ENCODE results near the gene LTA4H. TPM values are rescaled to one million over a fixed set of nuclear protein-coding genes. Genes with fewer than 3 reads are reported as not detected.

Gene LTA4H
- total RNA-seq, 4 donors from 2014 or later: 36.7 to 46.9 (median 40.6) TPM

DNA sequence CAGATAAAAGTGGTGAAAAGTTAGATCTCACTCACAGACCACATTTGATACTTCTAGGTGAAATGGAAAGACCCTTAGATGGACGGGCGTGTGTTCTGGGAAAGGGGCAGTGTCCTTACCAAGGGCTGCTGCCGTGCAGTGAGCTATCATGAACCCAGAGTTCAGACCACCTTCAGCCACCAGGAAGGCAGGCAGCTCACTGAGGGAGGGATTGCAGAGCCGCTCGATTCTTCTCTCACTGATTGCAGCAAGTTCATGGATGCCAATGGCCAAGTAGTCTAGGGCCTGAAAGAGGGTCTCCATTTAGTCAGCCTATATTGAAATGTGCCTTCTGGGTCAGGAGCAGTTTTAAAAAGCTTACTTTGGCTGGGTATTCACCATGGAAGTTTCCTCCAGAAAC is 55.0 kb downstream of the LTA4H start:
- no peak for DNase-seq
- ATAC-seq: no peak

DNA sequence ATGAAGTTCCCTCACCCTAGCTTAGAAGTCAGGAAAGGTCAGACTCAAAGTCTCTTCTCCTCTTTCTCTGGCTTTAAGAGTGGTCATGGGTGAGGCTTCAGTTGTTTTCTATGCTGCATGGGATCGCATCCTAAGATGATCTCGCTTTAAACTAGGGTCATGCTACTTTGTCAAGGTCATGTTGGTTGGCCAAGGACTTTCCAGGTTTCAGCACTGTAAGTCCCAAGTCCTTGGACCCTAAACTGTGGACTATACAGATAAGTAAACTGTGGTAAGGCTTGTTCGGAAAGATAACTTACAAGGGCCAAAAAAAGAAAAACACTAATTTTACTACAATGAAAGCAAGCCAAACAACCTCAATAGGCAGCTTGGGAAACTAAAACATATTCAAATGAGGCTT is 56.6 kb downstream of the LTA4H start:
- in situ Hi-C loops (cut with MboI; ENCODE audit: low sequenced_read_pairs in 4 of 4) (no loop called here), intact Hi-C loops (cut with DNase I; ENCODE audit: low total_unique reads) (no loop called here)
- no peaks in the 10 kb centered on the region for H3K36me3 ChIP-seq
- no peak overlapping the region for H3K27ac ChIP-seq
- TF ChIP-seq, protein P1, sequence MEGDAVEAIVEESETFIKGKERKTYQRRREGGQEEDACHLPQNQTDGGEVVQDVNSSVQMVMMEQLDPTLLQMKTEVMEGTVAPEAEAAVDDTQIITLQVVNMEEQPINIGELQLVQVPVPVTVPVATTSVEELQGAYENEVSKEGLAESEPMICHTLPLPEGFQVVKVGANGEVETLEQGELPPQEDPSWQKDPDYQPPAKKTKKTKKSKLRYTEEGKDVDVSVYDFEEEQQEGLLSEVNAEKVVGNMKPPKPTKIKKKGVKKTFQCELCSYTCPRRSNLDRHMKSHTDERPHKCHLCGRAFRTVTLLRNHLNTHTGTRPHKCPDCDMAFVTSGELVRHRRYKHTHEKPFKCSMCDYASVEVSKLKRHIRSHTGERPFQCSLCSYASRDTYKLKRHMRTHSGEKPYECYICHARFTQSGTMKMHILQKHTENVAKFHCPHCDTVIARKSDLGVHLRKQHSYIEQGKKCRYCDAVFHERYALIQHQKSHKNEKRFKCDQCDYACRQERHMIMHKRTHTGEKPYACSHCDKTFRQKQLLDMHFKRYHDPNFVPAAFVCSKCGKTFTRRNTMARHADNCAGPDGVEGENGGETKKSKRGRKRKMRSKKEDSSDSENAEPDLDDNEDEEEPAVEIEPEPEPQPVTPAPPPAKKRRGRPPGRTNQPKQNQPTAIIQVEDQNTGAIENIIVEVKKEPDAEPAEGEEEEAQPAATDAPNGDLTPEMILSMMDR (IDR thresholded peaks at IDR 0.05 in 4 of 5, conservative IDR thresholded peaks at IDR 0.05 in 1 of 5): no peak
- no peak for TF ChIP-seq POLR2A (IDR thresholded peaks at IDR 0.05)
- H3K4me1 ChIP-seq: no peaks in the 10 kb centered on the region
- H3K9me3 ChIP-seq: no peaks in the 10 kb centered on the region
- H3K4me3 ChIP-seq: no peak overlapping the region
- H3K27me3 ChIP-seq: no peaks in the 10 kb centered on the region
- DNase-seq: no peak
- ATAC-seq: no peak

More for the DNA sequence above, 55.0 kb downstream of the LTA4H start:
- in situ Hi-C loops (cut with MboI; ENCODE audit: low sequenced_read_pairs in 4 of 4) (no loop called here), intact Hi-C loops (cut with DNase I; ENCODE audit: low total_unique reads) (no loop called here)
- Histone ChIP-seq H3K4me3 (no peak overlapping the region), H3K27ac (no peak overlapping the region), H3K27me3 (no peaks in the 10 kb centered on the region), H3K36me3 (no peaks in the 10 kb centered on the region), H3K4me1 (no peaks in the 10 kb centered on the region), H3K9me3 (no peaks in the 10 kb centered on the region)
- TF ChIP-seq POLR2A (IDR thresholded peaks at IDR 0.05): no peak
- TF ChIP-seq, protein P1 (IDR thresholded peaks at IDR 0.05 in 4 of 5, conservative IDR thresholded peaks at IDR 0.05 in 1 of 5): no peak

DNA sequence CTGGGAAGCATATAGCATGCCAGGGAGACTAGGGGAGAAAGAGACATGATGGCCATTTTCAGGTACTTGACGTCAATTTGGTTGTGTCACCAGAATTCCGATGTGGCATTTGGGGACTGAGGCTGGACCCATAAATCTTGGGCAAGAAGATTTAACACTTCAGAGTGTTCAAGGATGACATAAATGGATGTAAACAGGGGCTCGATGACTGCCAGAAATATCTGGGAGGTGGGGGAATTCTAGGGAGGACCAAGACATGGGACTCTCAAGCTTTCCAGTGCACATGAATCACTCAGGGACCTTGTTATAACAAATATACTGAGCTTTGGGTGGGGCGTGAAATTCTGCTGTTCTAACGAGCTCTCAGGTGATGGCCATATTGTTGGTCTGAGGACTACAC is 57.0 kb downstream of the LTA4H start:
- intact Hi-C loops (cut with DNase I; ENCODE audit: low total_unique reads): no loop called here
- Histone ChIP-seq H3K4me1 (no peaks in the 10 kb centered on the region), H3K4me3 (no peak overlapping the region), H3K36me3 (no peaks in the 10 kb centered on the region), H3K27me3 (no peaks in the 10 kb centered on the region), H3K9me3 (no peaks in the 10 kb centered on the region), H3K27ac (no peak overlapping the region)
- DNase-seq (no peak), ATAC-seq (no peak)
- in situ Hi-C loops (cut with MboI; ENCODE audit: low sequenced_read_pairs in 4 of 4): no loop called here
- TF ChIP-seq, protein P1 (IDR thresholded peaks at IDR 0.05 in 4 of 5, conservative IDR thresholded peaks at IDR 0.05 in 1 of 5): no peak
- no peak for TF ChIP-seq POLR2A (IDR thresholded peaks at IDR 0.05)

DNA sequence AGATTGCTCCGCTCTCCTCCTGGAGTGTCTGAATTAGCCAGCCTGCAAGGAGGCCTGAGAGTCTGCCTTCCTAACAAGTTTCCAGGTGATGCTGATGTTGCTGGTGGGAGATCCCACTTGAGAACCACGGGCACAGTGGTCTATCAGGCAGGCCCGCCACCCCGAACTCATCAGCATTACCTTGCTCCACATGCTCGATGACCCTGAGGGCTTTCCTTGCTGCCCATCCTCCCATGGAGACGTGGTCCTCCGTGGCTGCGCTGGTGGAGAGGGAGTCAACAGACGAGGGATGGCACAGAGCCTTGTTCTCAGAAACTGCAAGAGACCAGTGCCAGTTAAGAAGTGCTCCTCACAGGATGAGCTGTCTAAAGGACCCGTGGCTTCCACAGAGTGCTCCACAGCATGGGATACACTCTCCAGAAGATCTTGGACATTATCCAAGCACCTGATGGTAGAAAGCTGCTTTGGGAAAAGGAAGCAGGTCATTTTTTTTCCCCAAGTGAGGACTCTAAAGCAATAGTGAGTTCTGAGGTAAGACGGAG is 57.6 kb downstream of the LTA4H start:
- Histone ChIP-seq H3K27ac (no peak overlapping the region), H3K4me3 (no peak overlapping the region), H3K27me3 (no peaks in the 10 kb centered on the region), H3K36me3 (no peaks in the 10 kb centered on the region), H3K4me1 (no peaks in the 10 kb centered on the region), H3K9me3 (no peaks in the 10 kb centered on the region)
- intact Hi-C loops (cut with DNase I; ENCODE audit: low total_unique reads) (no loop called here), in situ Hi-C loops (cut with MboI; ENCODE audit: low sequenced_read_pairs in 4 of 4) (no loop called here)
- TF ChIP-seq POLR2A (IDR thresholded peaks at IDR 0.05): no peak
- ATAC-seq (no peak), DNase-seq (no peak)

DNA sequence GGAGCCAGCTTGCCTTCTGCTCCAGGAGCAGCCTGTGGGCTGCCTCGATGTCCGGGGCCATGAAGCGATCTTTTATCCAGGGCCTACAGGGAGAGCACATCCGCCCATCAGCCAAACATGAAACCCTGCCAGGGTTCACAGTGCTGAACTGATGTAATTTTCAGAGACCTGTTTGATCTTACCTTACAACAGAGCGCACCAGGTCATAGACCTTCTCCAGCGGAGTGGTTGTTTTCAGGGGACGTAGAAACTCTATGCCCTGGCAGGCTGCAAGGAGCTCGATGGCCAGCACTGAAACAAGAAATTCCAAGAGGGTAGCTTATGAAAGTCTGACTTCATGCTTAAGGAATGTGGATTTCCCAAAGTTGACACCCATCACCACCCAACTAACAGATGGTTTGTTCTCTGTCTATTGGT is 59.0 kb downstream of the LTA4H start:
- H3K36me3 ChIP-seq: no peaks in the 10 kb centered on the region
- in situ Hi-C loops (cut with MboI; ENCODE audit: low sequenced_read_pairs in 4 of 4): no loop called here
- TF ChIP-seq, protein P1 (IDR thresholded peaks at IDR 0.05 in 4 of 5, conservative IDR thresholded peaks at IDR 0.05 in 1 of 5): no peak
- TF ChIP-seq POLR2A (IDR thresholded peaks at IDR 0.05): no peak
- no peak overlapping the region for H3K4me3 ChIP-seq
- H3K9me3 ChIP-seq: no peaks in the 10 kb centered on the region
- DNase-seq (no peak), ATAC-seq (no peak)
- H3K4me1 ChIP-seq: no peaks in the 10 kb centered on the region
- H3K27me3 ChIP-seq: no peaks in the 10 kb centered on the region
- no peak overlapping the region for H3K27ac ChIP-seq
- intact Hi-C loops (cut with DNase I; ENCODE audit: low total_unique reads): no loop called here

Data from gastrocnemius medialis (tissue), 4 donors.